Peyer's patch (tissue), 4 donors: ENCODE measurements around the gene ELF5.

Experiments
- POLR2A ChIP-seq, 2 donors: fragments of 450-650 bp; IDR thresholded peaks; one replicate each; pipeline ENCODE4 v1.5.1; 2017; ENCODE audit warnings: antibody characterized with exemption in 2 of 2, mild to moderate bottlenecking in 2 of 2, moderate library complexity in 2 of 2
- TF ChIP-seq, protein P1 (sequence below), 6 experiments: fragments of 450-650 bp in 4 of 6; fragments of 200-600 bp in 2 of 6; sonication (generic) in 1 of 6; IDR thresholded peaks; one replicate each; pipeline ENCODE4 v1.5.1; 2017 to 2019; ENCODE audit warnings: antibody characterized with exemption in 6 of 6, mild to moderate bottlenecking in 3 of 6, moderate library complexity in 1 of 6

GRCh38 chr11:34454308-34455032 lies 59.1 kb downstream of the ELF5 start:
- TF ChIP-seq, protein P1, sequence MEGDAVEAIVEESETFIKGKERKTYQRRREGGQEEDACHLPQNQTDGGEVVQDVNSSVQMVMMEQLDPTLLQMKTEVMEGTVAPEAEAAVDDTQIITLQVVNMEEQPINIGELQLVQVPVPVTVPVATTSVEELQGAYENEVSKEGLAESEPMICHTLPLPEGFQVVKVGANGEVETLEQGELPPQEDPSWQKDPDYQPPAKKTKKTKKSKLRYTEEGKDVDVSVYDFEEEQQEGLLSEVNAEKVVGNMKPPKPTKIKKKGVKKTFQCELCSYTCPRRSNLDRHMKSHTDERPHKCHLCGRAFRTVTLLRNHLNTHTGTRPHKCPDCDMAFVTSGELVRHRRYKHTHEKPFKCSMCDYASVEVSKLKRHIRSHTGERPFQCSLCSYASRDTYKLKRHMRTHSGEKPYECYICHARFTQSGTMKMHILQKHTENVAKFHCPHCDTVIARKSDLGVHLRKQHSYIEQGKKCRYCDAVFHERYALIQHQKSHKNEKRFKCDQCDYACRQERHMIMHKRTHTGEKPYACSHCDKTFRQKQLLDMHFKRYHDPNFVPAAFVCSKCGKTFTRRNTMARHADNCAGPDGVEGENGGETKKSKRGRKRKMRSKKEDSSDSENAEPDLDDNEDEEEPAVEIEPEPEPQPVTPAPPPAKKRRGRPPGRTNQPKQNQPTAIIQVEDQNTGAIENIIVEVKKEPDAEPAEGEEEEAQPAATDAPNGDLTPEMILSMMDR (IDR thresholded peaks at IDR 0.05) = no peak
- no peak for TF ChIP-seq POLR2A (IDR thresholded peaks at IDR 0.05)
